Activated CD4-positive, alpha-beta T cell treated with anti-CD3 and anti-CD28 coated beads, Interleukin-2, amount 10 ng/mL, durations not matched to agents 7 days and 5 days (primary cell): ENCODE data around the gene LRRIQ1. TPM values are rescaled to one million over a fixed set of nuclear protein-coding genes. Genes with fewer than 3 reads are reported as not detected.

Experiments used
- CTCF ChIA-PET: fragments of 350-600 bp; sonication (Branson Sonifier 250); formaldehyde crosslinking; loops from one replicate; lab custom pipeline; 2021; ENCODE audit warnings: antibody characterized with exemption; lab: Charles Lee
- POLR2A ChIA-PET: fragments of 350-600 bp; sonication (Branson Sonifier 250); formaldehyde crosslinking; loops from one replicate; lab custom pipeline; 2021; ENCODE audit warnings: antibody characterized with exemption; lab: Charles Lee
- DNase-seq: peaks from one replicate; pipeline ENCODE4 v3.0.0-alpha.2; 2020
- H3K27ac Mint-ChIP-seq: one replicate; pipeline ENCODE4 v1.8.0; 2021; ENCODE audit warnings: mild to moderate bottlenecking, moderate library complexity, mixed read lengths
- H3K27me3 Mint-ChIP-seq: one replicate; pipeline ENCODE4 v1.8.0; 2021; ENCODE audit warnings: mixed read lengths
- H3K36me3 Mint-ChIP-seq: one replicate; pipeline ENCODE4 v1.8.0; 2021; ENCODE audit warnings: low read depth, mixed read lengths
- H3K4me1 Mint-ChIP-seq: one replicate; pipeline ENCODE4 v1.8.0; 2021; ENCODE audit warnings: mixed read lengths
- H3K4me3 Mint-ChIP-seq: one replicate; pipeline ENCODE4 v1.8.0; 2021; ENCODE audit warnings: mild to moderate bottlenecking, moderate library complexity, mixed read lengths
- H3K9me3 Mint-ChIP-seq: one replicate; pipeline ENCODE4 v1.8.0; 2021; ENCODE audit warnings: mixed read lengths
- total RNA-seq, 2 experiments: library from RNA; stranded (reverse); gene quantifications; one replicate each; pipeline ENCODE4 v1.2.3, GENCODE V29; 2021

The LRRIQ1 gene
- total RNA-seq, 2 experiments from 2014 or later, result not detected

GRCh38 chr12:85065837-85066482 lies 29.8 kb downstream of the LRRIQ1 start:
- H3K4me3 Mint-ChIP-seq, result no peak overlapping the region
- no peaks in the 10 kb centered on the region for H3K9me3 Mint-ChIP-seq
- no peaks in the 10 kb centered on the region for H3K36me3 Mint-ChIP-seq
- no peaks in the 10 kb centered on the region for H3K4me1 Mint-ChIP-seq
- ChIA-PET POLR2A (interaction anchor here (0.6 kb wide), 1 partner anchor 12 kb away, joined by 9 read pairs; no protein-coding TSS in a partner anchor), CTCF (no interaction called here)
- H3K27me3 Mint-ChIP-seq, result no peaks in the 10 kb centered on the region
- no peak for DNase-seq
- no peak overlapping the region for H3K27ac Mint-ChIP-seq

- ChIA-PET POLR2A (no interaction called here), CTCF (no interaction called here)
- no peak overlapping the region for H3K4me3 Mint-ChIP-seq
- DNase-seq, result no peak
- no peaks in the 10 kb centered on the region for H3K9me3 Mint-ChIP-seq
- H3K4me1 Mint-ChIP-seq, result no peaks in the 10 kb centered on the region
- H3K27ac Mint-ChIP-seq, result no peak overlapping the region
- H3K36me3 Mint-ChIP-seq, result no peaks in the 10 kb centered on the region
- H3K27me3 Mint-ChIP-seq, result no peaks in the 10 kb centered on the region
Measured at GRCh38 chr12:85072826-85073225, 36.7 kb downstream of the LRRIQ1 start.

GRCh38 chr12:85076688-85077430 lies 40.7 kb downstream of the LRRIQ1 start:
- no peak overlapping the region for H3K27ac Mint-ChIP-seq
- no peak for DNase-seq
- H3K36me3 Mint-ChIP-seq, result no peaks in the 10 kb centered on the region
- no peaks in the 10 kb centered on the region for H3K27me3 Mint-ChIP-seq
- CTCF ChIA-PET, result interaction anchor here (0.6 kb wide), 1 partner anchor 37 kb away, joined by 3 read pairs; no protein-coding TSS in a partner anchor
- H3K4me3 Mint-ChIP-seq, result no peak overlapping the region
- no peaks in the 10 kb centered on the region for H3K9me3 Mint-ChIP-seq
- POLR2A ChIA-PET, result no interaction called here
- H3K4me1 Mint-ChIP-seq, result no peaks in the 10 kb centered on the region

- H3K27me3 Mint-ChIP-seq, result no peaks in the 10 kb centered on the region
- ChIA-PET CTCF (no interaction called here), POLR2A (no interaction called here)
- H3K36me3 Mint-ChIP-seq, result no peaks in the 10 kb centered on the region
- H3K4me1 Mint-ChIP-seq, result no peaks in the 10 kb centered on the region
- H3K27ac Mint-ChIP-seq, result no peak overlapping the region
- DNase-seq, result no peak
- no peaks in the 10 kb centered on the region for H3K9me3 Mint-ChIP-seq
- no peak overlapping the region for H3K4me3 Mint-ChIP-seq
Measured at GRCh38 chr12:85085066-85085465, 48.9 kb downstream of the LRRIQ1 start.

- Mint-ChIP-seq H3K27me3 (no peaks in the 10 kb centered on the region), H3K9me3 (no peaks in the 10 kb centered on the region), H3K27ac (no peak overlapping the region), H3K36me3 (no peaks in the 10 kb centered on the region), H3K4me3 (no peak overlapping the region), H3K4me1 (no peaks in the 10 kb centered on the region)
- CTCF ChIA-PET, result no interaction called here
- DNase-seq, result no peak
- POLR2A ChIA-PET, result no interaction called here
Measured at GRCh38 chr12:85089792-85090191, 53.6 kb downstream of the LRRIQ1 start.

GRCh38 chr12:85092814-85093370 lies 56.7 kb downstream of the LRRIQ1 start:
- Mint-ChIP-seq H3K36me3 (no peaks in the 10 kb centered on the region), H3K27ac (no peak overlapping the region), H3K4me3 (no peak overlapping the region), H3K4me1 (no peaks in the 10 kb centered on the region), H3K27me3 (no peaks in the 10 kb centered on the region), H3K9me3 (no peaks in the 10 kb centered on the region)
- POLR2A ChIA-PET, result no interaction called here
- no peak for DNase-seq
- CTCF ChIA-PET, result no interaction called here

GRCh38 chr12:85095501-85095900 lies 59.4 kb downstream of the LRRIQ1 start:
- Mint-ChIP-seq H3K27me3 (no peaks in the 10 kb centered on the region), H3K9me3 (no peaks in the 10 kb centered on the region), H3K4me1 (no peaks in the 10 kb centered on the region), H3K36me3 (no peaks in the 10 kb centered on the region), H3K27ac (no peak overlapping the region), H3K4me3 (no peak overlapping the region)
- no peak for DNase-seq
- ChIA-PET POLR2A (no interaction called here), CTCF (no interaction called here)

- CTCF ChIA-PET, result no interaction called here
- POLR2A ChIA-PET, result no interaction called here
- no peaks in the 10 kb centered on the region for H3K9me3 Mint-ChIP-seq
- H3K36me3 Mint-ChIP-seq, result no peaks in the 10 kb centered on the region
- H3K27me3 Mint-ChIP-seq, result no peaks in the 10 kb centered on the region
- no peak overlapping the region for H3K4me3 Mint-ChIP-seq
- no peak overlapping the region for H3K27ac Mint-ChIP-seq
- DNase-seq, result no peak
- H3K4me1 Mint-ChIP-seq, result no peaks in the 10 kb centered on the region
Measured at GRCh38 chr12:85130646-85131045, 94.5 kb downstream of the LRRIQ1 start.

GRCh38 chr12:85138833-85139232 lies 102.7 kb downstream of the LRRIQ1 start:
- Mint-ChIP-seq H3K4me3 (no peak overlapping the region), H3K9me3 (no peaks in the 10 kb centered on the region), H3K27me3 (no peaks in the 10 kb centered on the region), H3K4me1 (no peaks in the 10 kb centered on the region), H3K27ac (no peak overlapping the region), H3K36me3 (no peaks in the 10 kb centered on the region)
- no peak for DNase-seq
- CTCF ChIA-PET, result no interaction called here
- POLR2A ChIA-PET, result no interaction called here

GRCh38 chr12:85147331-85147730 lies 111.2 kb downstream of the LRRIQ1 start:
- no peaks in the 10 kb centered on the region for H3K36me3 Mint-ChIP-seq
- CTCF ChIA-PET, result no interaction called here

GRCh38 chr12:85152311-85152729 lies 116.2 kb downstream of the LRRIQ1 start:
- no peaks in the 10 kb centered on the region for H3K36me3 Mint-ChIP-seq
- no peak for DNase-seq
- H3K9me3 Mint-ChIP-seq, result no peaks in the 10 kb centered on the region
- H3K4me3 Mint-ChIP-seq, result no peak overlapping the region
- POLR2A ChIA-PET, result no interaction called here
- H3K27me3 Mint-ChIP-seq, result no peaks in the 10 kb centered on the region
- no peak overlapping the region for H3K27ac Mint-ChIP-seq
- CTCF ChIA-PET, result no interaction called here
- H3K4me1 Mint-ChIP-seq, result no peaks in the 10 kb centered on the region

More at GRCh38 chr12:85147331-85147730, 111.2 kb downstream of the LRRIQ1 start:
- Mint-ChIP-seq H3K4me1 (no peaks in the 10 kb centered on the region), H3K27ac (no peak overlapping the region), H3K9me3 (no peaks in the 10 kb centered on the region), H3K27me3 (no peaks in the 10 kb centered on the region), H3K4me3 (no peak overlapping the region)
- DNase-seq, result no peak
- POLR2A ChIA-PET, result no interaction called here

- Mint-ChIP-seq H3K4me3 (no peak overlapping the region), H3K36me3 (no peaks in the 10 kb centered on the region), H3K4me1 (no peaks in the 10 kb centered on the region), H3K27me3 (no peaks in the 10 kb centered on the region), H3K27ac (no peak overlapping the region), H3K9me3 (no peaks in the 10 kb centered on the region)
- ChIA-PET CTCF (no interaction called here), POLR2A (no interaction called here)
- no peak for DNase-seq
Measured at GRCh38 chr12:85155791-85156190, 119.6 kb downstream of the LRRIQ1 start.

GRCh38 chr12:85156569-85156968 lies 120.4 kb downstream of the LRRIQ1 start:
- no peaks in the 10 kb centered on the region for H3K27me3 Mint-ChIP-seq
- no peak overlapping the region for H3K4me3 Mint-ChIP-seq
- H3K36me3 Mint-ChIP-seq, result no peaks in the 10 kb centered on the region
- H3K9me3 Mint-ChIP-seq, result no peaks in the 10 kb centered on the region
- no peaks in the 10 kb centered on the region for H3K4me1 Mint-ChIP-seq
- DNase-seq, result no peak
- CTCF ChIA-PET, result no interaction called here
- POLR2A ChIA-PET, result no interaction called here
- H3K27ac Mint-ChIP-seq, result no peak overlapping the region
